H9 (cell line): ENCODE data around the gene TSPAN9. TPM values are rescaled to one million over a fixed set of nuclear protein-coding genes. Genes with fewer than 3 reads are reported as not detected.

ENCODE experiments used
- DNase-seq: peaks from one replicate; pipeline ENCODE4 v3.0.0-alpha.2; 2017
- H2AFZ ChIP-seq: one replicate; pipeline ENCODE4 v1.6.1; 2013; ENCODE audit warnings: mild to moderate bottlenecking, low read length, control low read depth, moderate library complexity
- H2AK5ac ChIP-seq: 2 replicates; pipeline ENCODE4 v1.6.1; 2013; ENCODE audit warnings: low read length, control low read depth, mixed read lengths; ENCODE audit not compliant: insufficient read length
- H2BK120ac ChIP-seq: one replicate; pipeline ENCODE4 v1.6.1; 2013; ENCODE audit warnings: low read depth, mild to moderate bottlenecking, low read length, control low read depth, inconsistent platforms; ENCODE audit not compliant: poor library complexity, severe bottlenecking
- H2BK12ac ChIP-seq: 2 replicates; pipeline ENCODE4 v1.6.1; 2013; ENCODE audit warnings: low read length, control low read depth, mixed read lengths, low read depth; ENCODE audit not compliant: insufficient read length
- H2BK15ac ChIP-seq: 2 replicates; pipeline ENCODE4 v1.6.1; 2013; ENCODE audit warnings: low read depth, low read length, control low read depth
- H2BK20ac ChIP-seq: one replicate; pipeline ENCODE4 v1.6.1; 2013; ENCODE audit warnings: low read depth, mild to moderate bottlenecking, low read length, control low read depth, inconsistent platforms; ENCODE audit not compliant: poor library complexity, severe bottlenecking
- H2BK5ac ChIP-seq: 2 replicates; pipeline ENCODE4 v1.6.1; 2013; ENCODE audit warnings: low read length, control low read depth, mixed read lengths; ENCODE audit not compliant: insufficient read length
- H3K14ac ChIP-seq: 2 replicates; pipeline ENCODE4 v1.6.1; 2013; ENCODE audit warnings: low read length, control low read depth; ENCODE audit not compliant: insufficient read depth
- H3K18ac ChIP-seq: 2 replicates; pipeline ENCODE4 v1.6.1; 2013; ENCODE audit warnings: low read depth, mild to moderate bottlenecking, mixed read lengths, low read length, control low read depth; ENCODE audit not compliant: insufficient read length
- H3K23ac ChIP-seq: 2 replicates; pipeline ENCODE4 v1.6.1; 2013; ENCODE audit warnings: low read length, control low read depth, mixed read lengths, low read depth; ENCODE audit not compliant: insufficient read length
- H3K23me2 ChIP-seq: 2 replicates; pipeline ENCODE4 v1.6.1; 2013; ENCODE audit warnings: low read depth, mild to moderate bottlenecking, mixed read lengths, low read length, control low read depth; ENCODE audit not compliant: insufficient read length, poor library complexity, severe bottlenecking
- H3K27ac ChIP-seq: 2 replicates; pipeline ENCODE4 v1.5.1; 2013; ENCODE audit warnings: low read length, control low read depth, mixed read lengths, low read depth; ENCODE audit not compliant: insufficient read length
- H3K27me3 ChIP-seq: 2 replicates; pipeline ENCODE4 v1.6.1; 2013; ENCODE audit warnings: low read length, control low read depth, inconsistent platforms; ENCODE audit not compliant: insufficient read depth
- H3K4ac ChIP-seq: 2 replicates; pipeline ENCODE4 v1.6.1; 2013; ENCODE audit warnings: low read depth, mild to moderate bottlenecking, control low read depth, inconsistent platforms, low read length, moderate library complexity
- H3K4me1 ChIP-seq: 2 replicates; pipeline ENCODE4 v1.6.1; 2013; ENCODE audit warnings: low read length, control low read depth, inconsistent platforms; ENCODE audit not compliant: insufficient read depth
- H3K4me2 ChIP-seq: 2 replicates; pipeline ENCODE4 v1.6.1; 2013; ENCODE audit warnings: low read length, control low read depth, mixed read lengths; ENCODE audit not compliant: insufficient read length, insufficient read depth
- H3K56ac ChIP-seq: 2 replicates; pipeline ENCODE4 v1.6.1; 2013; ENCODE audit warnings: low read depth, mild to moderate bottlenecking, mixed read lengths, low read length, control low read depth; ENCODE audit not compliant: insufficient read length
- H3K79me1 ChIP-seq: 2 replicates; pipeline ENCODE4 v1.6.1; 2013; ENCODE audit warnings: low read depth, mild to moderate bottlenecking, moderate library complexity, low read length, control low read depth, inconsistent platforms; ENCODE audit not compliant: insufficient read depth, poor library complexity, severe bottlenecking
- H3K79me2 ChIP-seq: 2 replicates; pipeline ENCODE4 v1.6.1; 2013; ENCODE audit warnings: low read length, control low read depth, inconsistent platforms; ENCODE audit not compliant: insufficient read depth
- H3K9ac ChIP-seq: 2 replicates; pipeline ENCODE4 v1.6.1; 2013; ENCODE audit warnings: low read length, control low read depth, mixed read lengths; ENCODE audit not compliant: insufficient read length; ENCODE audit errors: extremely low read depth
- H3K9me3 ChIP-seq: one replicate; pipeline ENCODE4 v1.6.1; 2013; ENCODE audit warnings: low read depth, low read length, inconsistent platforms; ENCODE audit not compliant: control insufficient read depth
- H3T11ph ChIP-seq: one replicate; pipeline ENCODE4 v1.6.1; 2013; ENCODE audit warnings: mild to moderate bottlenecking, low read length, control low read depth, inconsistent platforms
- H4K20me1 ChIP-seq: one replicate; pipeline ENCODE4 v1.6.1; 2013; ENCODE audit not compliant: control insufficient read depth, insufficient read length, insufficient read depth
- H4K5ac ChIP-seq: 2 replicates; pipeline ENCODE4 v1.6.1; 2013; ENCODE audit warnings: low read depth, mild to moderate bottlenecking, mixed read lengths, low read length, control low read depth; ENCODE audit not compliant: insufficient read length
- H4K8ac ChIP-seq: replicated peaks from 2 replicates; pipeline ENCODE4 v1.6.1; 2013; ENCODE audit warnings: low read length, control low read depth, mixed read lengths, low read depth; ENCODE audit not compliant: insufficient read length
- H4K91ac ChIP-seq: 2 replicates; pipeline ENCODE4 v1.6.1; 2013; ENCODE audit warnings: low read depth, mild to moderate bottlenecking, moderate library complexity, mixed read lengths, low read length, control low read depth; ENCODE audit not compliant: insufficient read length
- H3K27ac Mint-ChIP-seq, 3 experiments: 2 replicates in 2 of 3; 3 replicates in 1 of 3; pipeline ENCODE4 v1.8.0; 2020 to 2021; ENCODE audit warnings: mixed read lengths in 3 of 3, mild to moderate bottlenecking in 1 of 3, moderate library complexity in 1 of 3
- H3K27me3 Mint-ChIP-seq: 2 replicates; pipeline ENCODE4 v1.8.0; 2021; ENCODE audit warnings: low read depth, mild to moderate bottlenecking, moderate library complexity, mixed read lengths
- H3K36me3 Mint-ChIP-seq, 3 experiments: 2 replicates in 2 of 3; 3 replicates in 1 of 3; pipeline ENCODE4 v1.8.0; 2020 to 2021; ENCODE audit warnings: low read depth in 3 of 3, mixed read lengths in 3 of 3; ENCODE audit not compliant: insufficient read depth in 1 of 3
- H3K4me1 Mint-ChIP-seq, 2 experiments: 2 replicates each; pipeline ENCODE4 v1.8.0; 2020; ENCODE audit warnings: mixed read lengths in 2 of 2
- H3K4me3 Mint-ChIP-seq, 2 experiments: 2 replicates in 1 of 2; 3 replicates in 1 of 2; pipeline ENCODE4 v1.8.0; 2020 to 2021; ENCODE audit warnings: mild to moderate bottlenecking in 2 of 2, mixed read lengths in 2 of 2, moderate library complexity in 1 of 2
- H3K9me3 Mint-ChIP-seq, 2 experiments: 2 replicates in 1 of 2; 3 replicates in 1 of 2; pipeline ENCODE4 v1.8.0; 2020; ENCODE audit warnings: mild to moderate bottlenecking in 2 of 2, mixed read lengths in 2 of 2, moderate library complexity in 1 of 2
- CTCF ChIP-seq: fragments of 200-600 bp; sonication (generic); conservative IDR thresholded peaks from 3 replicates; pipeline ENCODE4 v1.8.0; 2021; ENCODE audit warnings: antibody characterized with exemption, mild to moderate bottlenecking
- WGBS: extraction: QIAGEN DNeasy Blood & Tissue Kit; methylation state at CpG from one replicate; pipeline ENCODE4 v1.1.7; 2013; ENCODE audit warnings: missing lambda C conversion rate, low lambda C conversion rate, mixed read lengths; ENCODE audit not compliant: insufficient read length; ENCODE audit errors: extremely low coverage; 5-methylcytosine and 5-hydroxymethylcytosine counted together
- total RNA-seq: library from RNA; stranded (reverse); gene quantifications from 2 replicates; pipeline ENCODE4 v1.2.1, GENCODE V29; 2021

TSPAN9 gene
- total RNA-seq, 1 experiment from 2014 or later, result 19.0 TPM

GRCh38 chr12:3149515-3150307 lies 72.5 kb downstream of the TSPAN9 start:
- no peak overlapping the region for H2BK15ac ChIP-seq
- H3K18ac ChIP-seq, result no peak overlapping the region
- no peaks in the 10 kb centered on the region for H3K27me3 ChIP-seq
- no peak overlapping the region for H2BK12ac ChIP-seq
- no peak overlapping the region for H3K27ac ChIP-seq
- H3K23me2 ChIP-seq, result no peaks in the 10 kb centered on the region
- H3K27ac Mint-ChIP-seq, result peak overlapping the region; percentile 53 to 78 (median 65); a peak in 2 of 7 replicates
- no peak overlapping the region for H2AK5ac ChIP-seq
- H3K9me3 ChIP-seq, result no peaks in the 10 kb centered on the region
- no peak for DNase-seq
- H4K8ac ChIP-seq, result no peak overlapping the region
- no peaks in the 10 kb centered on the region for H3K79me1 ChIP-seq
- H3K23ac ChIP-seq, result no peak overlapping the region
- H3K4me2 ChIP-seq, result no peak overlapping the region
- H2AFZ ChIP-seq, result no peak overlapping the region
- TF ChIP-seq CTCF, result no peak
- no peaks in the 10 kb centered on the region for H3K79me2 ChIP-seq
- H4K91ac ChIP-seq, result no peak overlapping the region
- no peak overlapping the region for H3K9ac ChIP-seq
- no peak overlapping the region for H2BK20ac ChIP-seq
- H4K5ac ChIP-seq, result no peak overlapping the region
- H3K4me1 ChIP-seq, result peaks cover 9% of the 10 kb centered on the region; the same call in 1 of the 2 replicates
- no CpG with 5 or more reads among the region's 10 CpGs for WGBS
- H3K4me1 Mint-ChIP-seq, result peaks cover 40 to 49% of the 10 kb centered on the region in 2 experiments
- no peak overlapping the region for H3K56ac ChIP-seq
- H3K36me3 Mint-ChIP-seq, result no peaks in the 10 kb centered on the region
- H3K9me3 Mint-ChIP-seq, result no peaks in the 10 kb centered on the region
- no peaks in the 10 kb centered on the region for H3K27me3 Mint-ChIP-seq
- H3T11ph ChIP-seq, result no peak overlapping the region
- no peak overlapping the region for H3K4ac ChIP-seq
- H2BK120ac ChIP-seq, result no peak overlapping the region
- no peak overlapping the region for H3K4me3 Mint-ChIP-seq
- H2BK5ac ChIP-seq, result no peak overlapping the region
- peaks cover 3% of the 10 kb centered on the region for H4K20me1 ChIP-seq
- H3K14ac ChIP-seq, result no peak overlapping the region
